ENCODE measurements around the gene PSME3IP1.
A peak's percentile ranks its signal among the peaks of the same experiment; 100 is the strongest.

Gene PSME3IP1, protein sequence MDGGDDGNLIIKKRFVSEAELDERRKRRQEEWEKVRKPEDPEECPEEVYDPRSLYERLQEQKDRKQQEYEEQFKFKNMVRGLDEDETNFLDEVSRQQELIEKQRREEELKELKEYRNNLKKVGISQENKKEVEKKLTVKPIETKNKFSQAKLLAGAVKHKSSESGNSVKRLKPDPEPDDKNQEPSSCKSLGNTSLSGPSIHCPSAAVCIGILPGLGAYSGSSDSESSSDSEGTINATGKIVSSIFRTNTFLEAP

DNA sequence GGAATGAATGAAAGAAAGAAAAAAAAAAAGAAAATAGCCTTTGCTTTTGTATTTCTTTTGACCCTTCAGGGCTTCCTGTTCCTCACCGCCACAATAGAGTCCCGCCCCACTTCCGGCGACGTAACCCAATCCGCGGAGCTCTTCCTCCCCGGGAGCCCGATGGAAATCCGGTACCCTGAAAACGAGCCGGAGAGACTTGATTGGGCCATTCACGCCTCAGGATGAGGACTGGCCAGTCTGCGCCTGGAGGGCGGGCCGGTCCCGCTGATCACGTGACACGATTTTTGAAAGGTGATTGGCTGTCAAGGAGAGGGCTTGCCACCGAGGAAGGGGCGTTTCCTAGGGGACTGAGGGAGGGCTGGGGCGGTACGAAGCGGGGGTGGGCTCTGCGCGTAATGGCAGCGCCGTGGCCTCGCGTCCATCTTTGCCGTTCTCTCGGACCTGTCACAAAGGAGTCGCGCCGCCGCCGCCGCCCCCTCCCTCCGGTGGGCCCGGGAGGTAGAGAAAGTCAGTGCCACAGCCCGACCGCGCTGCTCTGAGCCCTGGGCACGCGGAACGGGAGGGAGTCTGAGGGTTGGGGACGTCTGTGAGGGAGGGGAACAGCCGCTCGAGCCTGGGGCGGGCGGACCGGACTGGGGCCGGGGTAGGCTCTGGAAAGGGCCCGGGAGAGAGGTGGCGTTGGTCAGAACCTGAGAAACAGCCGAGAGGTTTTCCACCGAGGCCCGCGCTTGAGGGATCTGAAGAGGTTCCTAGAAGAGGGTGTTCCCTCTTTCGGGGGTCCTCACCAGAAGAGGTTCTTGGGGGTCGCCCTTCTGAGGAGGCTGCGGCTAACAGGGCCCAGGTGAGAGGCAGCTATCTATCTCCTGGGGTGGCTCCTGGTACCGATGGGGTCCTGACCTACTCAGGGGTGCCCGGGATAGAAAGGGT, at the start of gene PSME3IP1, which contains the start of gene RSPRY1:
TSS of gene PSME3IP1 (minus strand) at position 95 of the 927 bp plus-strand sequence. CDS start 12,185 bp downstream, outside the sequence.
TSS of gene RSPRY1 (plus strand) at position 385 of the 927 bp plus-strand sequence. CDS start 18,330 bp downstream, outside the sequence.
- H3K27ac ChIP-seq: peak within 1 kb of the TSS; percentile 94
- TF ChIP-seq ZFX (IDR thresholded peaks at IDR 0.05): no peak
- TF ChIP-seq, protein P1, sequence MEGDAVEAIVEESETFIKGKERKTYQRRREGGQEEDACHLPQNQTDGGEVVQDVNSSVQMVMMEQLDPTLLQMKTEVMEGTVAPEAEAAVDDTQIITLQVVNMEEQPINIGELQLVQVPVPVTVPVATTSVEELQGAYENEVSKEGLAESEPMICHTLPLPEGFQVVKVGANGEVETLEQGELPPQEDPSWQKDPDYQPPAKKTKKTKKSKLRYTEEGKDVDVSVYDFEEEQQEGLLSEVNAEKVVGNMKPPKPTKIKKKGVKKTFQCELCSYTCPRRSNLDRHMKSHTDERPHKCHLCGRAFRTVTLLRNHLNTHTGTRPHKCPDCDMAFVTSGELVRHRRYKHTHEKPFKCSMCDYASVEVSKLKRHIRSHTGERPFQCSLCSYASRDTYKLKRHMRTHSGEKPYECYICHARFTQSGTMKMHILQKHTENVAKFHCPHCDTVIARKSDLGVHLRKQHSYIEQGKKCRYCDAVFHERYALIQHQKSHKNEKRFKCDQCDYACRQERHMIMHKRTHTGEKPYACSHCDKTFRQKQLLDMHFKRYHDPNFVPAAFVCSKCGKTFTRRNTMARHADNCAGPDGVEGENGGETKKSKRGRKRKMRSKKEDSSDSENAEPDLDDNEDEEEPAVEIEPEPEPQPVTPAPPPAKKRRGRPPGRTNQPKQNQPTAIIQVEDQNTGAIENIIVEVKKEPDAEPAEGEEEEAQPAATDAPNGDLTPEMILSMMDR (conservative IDR thresholded peaks at IDR 0.05): no peak

DNA sequence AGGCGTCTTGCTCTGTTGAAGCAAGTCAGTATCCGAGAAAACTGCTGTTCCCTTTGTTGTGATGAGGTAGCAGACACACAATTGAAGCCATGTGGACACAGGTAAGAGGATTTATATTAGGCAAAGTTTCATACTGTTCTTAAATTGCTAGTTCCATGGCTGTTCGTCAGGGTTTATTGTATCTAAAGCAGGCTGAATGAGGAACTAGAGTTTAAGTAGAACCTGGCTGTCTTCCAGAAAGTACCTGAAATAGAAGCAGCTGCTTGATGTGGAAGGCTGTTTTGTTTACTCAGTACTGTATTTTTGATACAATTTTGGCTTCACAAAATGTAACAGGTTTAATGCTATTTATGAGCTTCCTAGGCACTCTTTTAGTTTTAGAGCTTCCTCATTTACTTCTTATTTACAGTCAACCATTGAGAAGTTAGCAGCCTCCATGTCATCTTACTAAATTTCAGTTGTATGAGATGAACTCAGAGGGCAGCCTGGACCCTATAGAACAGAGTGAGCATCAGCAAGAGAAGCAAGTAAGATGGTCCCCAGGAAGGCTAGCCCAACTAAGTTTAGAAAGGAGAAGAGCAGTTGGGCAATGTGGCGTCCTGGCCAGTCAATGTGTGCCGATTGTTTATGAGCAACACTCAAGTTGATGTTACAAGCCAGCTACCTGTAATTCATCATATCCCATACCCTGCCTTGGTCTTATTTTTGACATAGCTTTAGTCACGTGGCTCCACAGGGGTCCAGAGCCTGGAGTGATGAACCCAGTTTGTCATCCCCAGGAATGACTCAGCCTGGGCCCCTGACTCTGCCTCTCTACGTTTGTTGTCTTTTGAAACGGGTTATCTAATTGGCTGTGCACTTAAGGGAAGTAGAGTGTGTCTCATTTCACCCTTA, 49.5 kb upstream of the PSME3IP1 start:
- TF ChIP-seq, protein P1 (conservative IDR thresholded peaks at IDR 0.05): no peak
- no peak for TF ChIP-seq ZFX (IDR thresholded peaks at IDR 0.05)
- no peak overlapping the region for H3K27ac ChIP-seq

DNA sequence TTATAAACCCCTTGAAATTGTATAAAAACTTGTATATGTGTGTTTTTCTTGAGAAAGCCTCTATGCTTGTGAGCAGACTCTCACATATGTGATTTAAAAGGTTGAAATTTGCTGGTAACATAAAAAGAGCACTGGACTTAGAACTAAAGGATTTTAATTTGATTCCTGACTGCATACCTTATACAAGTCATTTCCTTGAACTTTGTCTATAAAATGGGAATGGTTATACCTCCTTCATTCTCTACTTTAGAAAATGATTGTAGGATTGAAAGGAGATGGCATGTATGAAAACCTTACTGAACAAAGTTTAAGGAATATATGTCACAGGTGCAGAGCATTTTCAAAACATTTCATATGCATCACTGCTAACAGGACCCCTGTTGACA, 48.9 kb upstream of the PSME3IP1 start:
- TF ChIP-seq, protein P1 (conservative IDR thresholded peaks at IDR 0.05): no peak
- TF ChIP-seq ZFX (IDR thresholded peaks at IDR 0.05): no peak

DNA sequence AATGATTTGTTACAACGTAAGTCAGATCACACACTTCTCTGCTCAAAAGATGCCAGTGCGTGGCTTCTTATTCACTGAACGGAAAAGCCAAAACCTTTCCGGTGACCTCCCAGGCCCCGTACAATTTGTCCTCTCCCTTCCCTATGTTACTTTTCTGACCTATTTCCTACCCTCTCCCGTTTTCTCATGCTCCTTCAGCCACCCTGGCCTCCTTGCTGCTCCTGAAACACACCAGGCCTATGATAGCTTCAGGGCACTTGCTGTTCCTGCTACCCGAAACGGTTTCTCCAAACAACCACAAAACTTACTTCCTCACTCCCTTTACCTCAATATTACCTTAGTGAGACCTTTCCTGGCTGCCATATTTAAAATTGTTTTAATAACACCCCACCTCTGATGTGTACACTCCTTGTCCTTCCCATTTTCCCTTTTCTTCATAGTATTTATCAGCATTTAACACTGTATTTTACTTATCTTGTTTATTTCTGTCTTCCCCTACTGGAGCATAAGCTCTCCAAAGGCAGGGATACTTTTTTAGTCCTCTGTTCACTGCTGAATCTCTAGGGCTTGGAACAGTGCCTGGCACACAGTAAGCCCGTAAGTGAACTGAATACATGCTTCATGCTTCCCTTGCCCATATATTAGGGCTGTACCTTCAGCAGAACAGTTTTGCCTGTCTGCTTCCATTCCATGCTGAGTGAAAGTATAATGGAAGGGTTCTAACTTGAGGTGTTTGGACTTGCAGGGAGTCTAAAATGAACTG, 48.3 kb upstream of the PSME3IP1 start:
- TF ChIP-seq ZFX (IDR thresholded peaks at IDR 0.05): no peak
- TF ChIP-seq, protein P1 (conservative IDR thresholded peaks at IDR 0.05): no peak
- H3K27ac ChIP-seq: no peak overlapping the region

More for the DNA sequence above, 48.9 kb upstream of the PSME3IP1 start:
- H3K27ac ChIP-seq: no peak overlapping the region

DNA sequence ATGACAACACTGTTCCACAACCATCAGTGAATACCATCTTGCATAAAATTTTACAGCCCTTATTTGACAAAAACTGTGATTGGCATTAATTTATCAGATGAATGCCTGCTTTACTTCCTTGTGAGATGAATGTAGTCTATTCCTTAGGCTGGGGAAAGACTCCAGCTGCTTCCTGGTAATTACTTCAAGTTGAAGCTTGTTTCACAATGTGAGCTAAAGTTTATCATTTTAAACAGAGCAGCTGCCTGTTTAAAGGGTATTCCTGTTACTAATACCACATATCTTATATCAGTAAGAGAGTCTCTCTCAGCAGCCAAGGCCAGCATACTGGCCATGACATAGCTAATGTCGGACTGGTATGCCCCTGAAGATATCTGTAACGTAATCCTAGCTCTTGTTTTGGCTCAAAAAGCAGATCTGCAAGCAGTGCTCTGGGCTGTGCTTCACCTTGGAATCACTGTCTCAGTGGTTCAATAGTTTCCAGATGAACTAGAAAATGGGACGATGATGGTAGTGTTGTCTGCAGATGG, 46.0 kb upstream of the PSME3IP1 start:
- TF ChIP-seq ZFX (IDR thresholded peaks at IDR 0.05): no peak
- TF ChIP-seq, protein P1 (conservative IDR thresholded peaks at IDR 0.05): no peak
- no peak overlapping the region for H3K27ac ChIP-seq

DNA sequence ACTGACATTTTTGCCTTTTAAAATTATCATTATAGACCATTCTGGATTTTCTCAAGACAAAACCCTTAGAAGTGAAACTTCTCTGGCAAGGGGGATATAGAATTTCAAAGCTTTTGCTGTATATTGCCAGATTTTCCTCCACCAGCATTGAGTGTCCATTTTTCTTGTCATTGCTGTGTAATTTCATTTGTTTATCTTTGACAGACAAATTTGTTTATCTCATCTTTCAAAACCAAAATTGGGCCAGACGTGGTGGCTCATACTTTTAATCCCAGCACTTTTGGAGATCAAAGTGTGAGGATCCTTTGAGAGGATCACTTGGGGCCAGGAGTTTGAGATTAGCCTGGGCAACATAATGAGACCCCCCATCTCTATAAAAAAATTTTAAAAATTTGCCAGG, 43.2 kb upstream of the PSME3IP1 start:
- H3K27ac ChIP-seq: no peak overlapping the region
- TF ChIP-seq ZFX (IDR thresholded peaks at IDR 0.05): no peak
- TF ChIP-seq, protein P1 (conservative IDR thresholded peaks at IDR 0.05): no peak
